HG03280 (cell line): ENCODE measurements around the gene PLEKHG7.

Experiments used
- ATAC-seq: cut with Tn5 transposase; IDR thresholded peaks from one replicate; pipeline ENCODE4 v1.9.1; 2021; ENCODE audit warnings: mild to moderate bottlenecking, moderate library complexity; ENCODE audit not compliant: unreplicated experiment

PLEKHG7 gene

GRCh38 chr12:92794814-92795213 lies 92.0 kb downstream of the PLEKHG7 start:
- ATAC-seq: no peak

GRCh38 chr12:92796650-92797049 lies 93.9 kb downstream of the PLEKHG7 start:
- no peak for ATAC-seq

GRCh38 chr12:92802906-92803305 lies 100.1 kb downstream of the PLEKHG7 start:
- ATAC-seq: no peak

- ATAC-seq: no peak
Observed at GRCh38 chr12:92803903-92804302, 101.1 kb downstream of the PLEKHG7 start.

GRCh38 chr12:92810370-92810769 lies 107.6 kb downstream of the PLEKHG7 start:
- ATAC-seq: no peak

- ATAC-seq: no peak
Observed at GRCh38 chr12:92814584-92814983, 111.8 kb downstream of the PLEKHG7 start.

GRCh38 chr12:92821142-92821541 lies 118.4 kb downstream of the PLEKHG7 start:
- no peak for ATAC-seq
